ENCODE measurements around the gene PTPRN2. TPM values are rescaled to one million over a fixed set of nuclear protein-coding genes. Genes with fewer than 3 reads are reported as not detected.

PTPRN2 gene
- total RNA-seq, 1 donor from 2014 or later = 15.4 TPM

DNA sequence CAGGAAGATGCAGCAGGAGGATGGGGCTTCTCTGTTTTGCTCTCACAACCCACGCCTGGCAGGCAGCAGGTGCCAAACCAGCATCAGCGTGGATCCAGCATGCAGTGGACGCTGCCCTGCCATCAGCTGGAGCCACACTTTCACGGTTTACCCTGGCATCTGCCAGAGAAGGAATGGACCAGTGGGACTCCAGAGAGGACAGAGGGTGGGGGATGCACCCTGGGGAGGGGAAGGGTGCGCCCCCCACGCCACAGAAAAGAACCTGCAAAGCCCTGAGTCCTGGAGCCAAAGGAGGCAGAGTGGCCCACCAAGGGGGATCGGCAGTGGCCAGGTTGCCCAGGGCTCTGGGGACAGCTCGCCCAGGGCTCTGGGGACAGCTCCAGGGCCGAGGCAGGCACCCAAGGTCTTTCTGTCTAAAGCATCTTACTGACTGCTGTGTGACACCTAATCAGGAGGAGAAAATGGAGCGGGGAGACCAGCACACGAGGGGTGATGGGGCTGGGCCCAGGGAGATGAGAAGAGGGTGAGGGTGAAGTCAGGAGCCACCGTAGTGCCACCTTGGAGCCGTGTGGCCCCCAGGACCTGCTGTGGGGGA is 1025.7 kb downstream of the PTPRN2 start:
- Mint-ChIP-seq H3K36me3 (peaks cover 4% of the 10 kb centered on the region), H3K4me1 (ENCODE audit: unreplicated experiment) (no peaks in the 10 kb centered on the region), H3K27ac (no peak overlapping the region), H3K9me3 (no peaks in the 10 kb centered on the region), H3K27me3 (no peaks in the 10 kb centered on the region), H3K4me3 (no peak overlapping the region)
- no peak for TF ChIP-seq CTCF (conservative IDR thresholded peaks at IDR 0.05)
- no peak for DNase-seq (ENCODE audit: extremely low spot score, unreplicated experiment)

DNA sequence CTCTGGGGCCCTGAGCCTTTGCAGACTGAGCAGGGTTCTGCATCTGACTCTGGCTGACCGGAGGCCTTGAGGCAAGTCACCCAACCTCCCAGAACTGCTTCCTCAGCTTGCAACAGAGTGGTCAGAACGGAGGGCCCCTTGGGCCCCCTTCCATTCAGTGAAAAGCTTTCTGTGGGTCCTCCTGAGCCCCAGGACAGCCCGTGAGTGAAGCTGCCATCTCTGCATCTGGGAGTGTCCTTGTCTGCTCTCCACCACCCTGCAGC is 1026.2 kb downstream of the PTPRN2 start:
- peaks cover 4% of the 10 kb centered on the region for H3K36me3 Mint-ChIP-seq

DNA sequence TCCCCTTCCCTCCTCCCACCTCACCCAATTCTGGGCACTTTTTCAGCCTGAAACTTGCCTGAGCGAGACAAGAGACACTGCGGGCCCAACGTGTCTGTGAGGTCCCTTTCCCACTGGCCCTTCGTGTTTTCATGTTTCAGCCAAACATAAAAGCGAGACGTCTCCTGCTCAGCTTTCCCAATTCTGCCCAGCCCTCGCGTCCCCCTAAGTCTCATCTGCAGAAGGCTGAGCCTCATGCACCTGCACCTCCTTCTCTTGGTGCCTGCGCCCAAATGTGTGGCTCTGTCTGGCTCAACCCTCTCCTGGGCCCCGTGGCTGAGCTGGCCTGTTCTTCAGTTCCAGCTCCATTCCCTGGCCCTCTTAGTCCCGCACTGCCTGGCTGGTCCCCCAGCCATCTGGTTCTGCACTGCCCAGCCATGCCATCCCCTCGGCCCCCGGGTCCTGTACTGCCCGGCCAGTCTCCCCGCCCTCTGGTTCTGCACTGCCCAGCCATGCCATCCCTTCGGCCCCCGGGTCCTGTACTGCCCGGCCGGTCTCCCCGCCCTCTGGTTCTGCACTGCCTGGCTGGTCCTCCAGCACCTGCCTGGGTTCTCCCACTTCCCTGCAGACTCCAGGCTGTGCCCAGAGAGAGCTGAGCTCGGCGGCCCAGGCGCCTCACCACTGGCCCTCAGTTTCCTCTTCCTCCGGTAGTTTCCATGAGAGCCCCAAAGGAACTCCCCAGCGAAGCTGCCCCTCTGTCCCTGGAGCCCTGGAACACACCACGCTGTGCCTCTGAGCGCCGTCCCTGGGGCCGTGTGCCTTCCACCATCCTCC is 1026.7 kb downstream of the PTPRN2 start:
- peaks cover 4% of the 10 kb centered on the region for H3K36me3 Mint-ChIP-seq
- H3K27me3 Mint-ChIP-seq = no peaks in the 10 kb centered on the region
- TF ChIP-seq CTCF (conservative IDR thresholded peaks at IDR 0.05) = no peak
- H3K9me3 Mint-ChIP-seq = no peaks in the 10 kb centered on the region
- H3K4me3 Mint-ChIP-seq = no peak overlapping the region
- H3K27ac Mint-ChIP-seq = no peak overlapping the region
- H3K4me1 Mint-ChIP-seq (ENCODE audit: unreplicated experiment) = no peaks in the 10 kb centered on the region
- DNase-seq (ENCODE audit: extremely low spot score, unreplicated experiment) = no peak

More for the DNA sequence above, 1026.2 kb downstream of the PTPRN2 start:
- DNase-seq (ENCODE audit: extremely low spot score, unreplicated experiment) = no peak
- Mint-ChIP-seq H3K27me3 (no peaks in the 10 kb centered on the region), H3K4me1 (ENCODE audit: unreplicated experiment) (no peaks in the 10 kb centered on the region), H3K4me3 (no peak overlapping the region), H3K9me3 (no peaks in the 10 kb centered on the region), H3K27ac (no peak overlapping the region)
- no peak for TF ChIP-seq CTCF (conservative IDR thresholded peaks at IDR 0.05)

DNA sequence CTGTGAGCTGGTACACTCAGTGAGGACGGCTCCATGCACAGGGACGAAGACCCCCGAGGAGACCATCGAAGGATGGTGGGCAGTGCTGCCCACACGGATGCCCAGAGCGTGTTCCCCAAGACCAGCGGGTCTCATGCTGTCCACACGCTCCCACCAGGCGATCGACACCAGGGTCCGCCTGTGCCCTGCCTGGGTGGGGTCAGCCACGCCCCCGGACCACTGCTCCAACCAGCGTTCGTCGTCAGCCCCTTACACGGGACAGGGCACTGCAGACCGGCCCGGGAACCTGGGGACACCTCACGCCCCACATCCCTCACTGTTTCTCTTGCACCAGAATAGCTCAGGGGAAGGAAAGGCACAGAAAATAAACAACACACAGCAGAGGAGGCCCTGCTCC is 1027.4 kb downstream of the PTPRN2 start:
- peaks cover 4% of the 10 kb centered on the region for H3K36me3 Mint-ChIP-seq
- H3K27ac Mint-ChIP-seq = no peak overlapping the region
- no peak for TF ChIP-seq CTCF (conservative IDR thresholded peaks at IDR 0.05)
- H3K4me3 Mint-ChIP-seq = no peak overlapping the region
- no peaks in the 10 kb centered on the region for H3K9me3 Mint-ChIP-seq
- H3K4me1 Mint-ChIP-seq (ENCODE audit: unreplicated experiment) = no peaks in the 10 kb centered on the region
- DNase-seq (ENCODE audit: extremely low spot score, unreplicated experiment) = no peak
- no peaks in the 10 kb centered on the region for H3K27me3 Mint-ChIP-seq

GRCh38 chr7:157559596-157560257 is 1027.9 kb downstream of the PTPRN2 start:
- Mint-ChIP-seq H3K36me3 (peaks cover 2% of the 10 kb centered on the region), H3K27ac (no peak overlapping the region), H3K27me3 (no peaks in the 10 kb centered on the region), H3K4me3 (no peak overlapping the region), H3K9me3 (no peaks in the 10 kb centered on the region), H3K4me1 (ENCODE audit: unreplicated experiment) (no peaks in the 10 kb centered on the region)
- DNase-seq (ENCODE audit: extremely low spot score, unreplicated experiment) = no peak
- TF ChIP-seq CTCF (conservative IDR thresholded peaks at IDR 0.05) = no peak

Measured in type B pancreatic cell (in vitro differentiated cells).